HG02642 (cell line): ENCODE results near the gene LSM4.

Experiments
- ATAC-seq: cut with Tn5 transposase; IDR thresholded peaks from one replicate; pipeline ENCODE4 v1.9.1; 2021; ENCODE audit warnings: mild to moderate bottlenecking; ENCODE audit not compliant: unreplicated experiment, poor library complexity

LSM4 gene

GRCh38 chr19:18313398-18313797 is 9.5 kb downstream of the LSM4 start:
- ATAC-seq, result no peak

GRCh38 chr19:18312092-18312534 is 10.8 kb downstream of the LSM4 start:
- ATAC-seq, result no peak

- ATAC-seq, result no peak
Observed at GRCh38 chr19:18311502-18312091, 11.3 kb downstream of the LSM4 start.

GRCh38 chr19:18310966-18311365 is 11.9 kb downstream of the LSM4 start:
- ATAC-seq, result no peak

GRCh38 chr19:18310118-18310909 is 12.6 kb downstream of the LSM4 start:
- ATAC-seq, result no peak

DNA sequence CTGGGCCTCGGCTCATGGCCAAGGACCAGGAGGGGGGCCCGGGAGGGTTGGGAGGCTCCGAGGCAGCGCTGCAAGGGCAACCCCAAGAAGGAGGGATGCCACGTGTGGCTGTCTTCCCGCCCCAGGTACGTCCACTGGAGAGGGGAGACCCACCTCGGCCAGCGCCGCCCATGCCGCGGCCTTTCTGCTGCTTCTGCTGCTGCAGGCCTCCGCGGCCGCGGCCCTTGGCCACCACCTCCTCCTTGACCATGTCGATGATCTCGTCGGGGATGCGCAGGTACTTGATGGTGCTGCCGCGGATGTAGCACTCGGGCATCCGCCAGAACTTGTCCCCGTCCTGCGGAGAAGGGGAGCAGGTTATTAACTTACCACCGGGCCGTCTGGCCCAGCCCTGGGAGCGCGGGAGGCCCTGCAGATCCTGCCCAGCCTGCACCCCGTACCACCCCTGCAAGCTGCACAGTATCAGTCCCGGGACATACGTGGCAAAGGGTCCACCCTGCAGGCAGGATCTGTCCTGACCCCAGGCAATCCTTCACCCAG is 13.3 kb downstream of the LSM4 start:
- no peak for ATAC-seq

- no peak for ATAC-seq
Observed at GRCh38 chr19:18308948-18309325, 13.9 kb downstream of the LSM4 start.

DNA sequence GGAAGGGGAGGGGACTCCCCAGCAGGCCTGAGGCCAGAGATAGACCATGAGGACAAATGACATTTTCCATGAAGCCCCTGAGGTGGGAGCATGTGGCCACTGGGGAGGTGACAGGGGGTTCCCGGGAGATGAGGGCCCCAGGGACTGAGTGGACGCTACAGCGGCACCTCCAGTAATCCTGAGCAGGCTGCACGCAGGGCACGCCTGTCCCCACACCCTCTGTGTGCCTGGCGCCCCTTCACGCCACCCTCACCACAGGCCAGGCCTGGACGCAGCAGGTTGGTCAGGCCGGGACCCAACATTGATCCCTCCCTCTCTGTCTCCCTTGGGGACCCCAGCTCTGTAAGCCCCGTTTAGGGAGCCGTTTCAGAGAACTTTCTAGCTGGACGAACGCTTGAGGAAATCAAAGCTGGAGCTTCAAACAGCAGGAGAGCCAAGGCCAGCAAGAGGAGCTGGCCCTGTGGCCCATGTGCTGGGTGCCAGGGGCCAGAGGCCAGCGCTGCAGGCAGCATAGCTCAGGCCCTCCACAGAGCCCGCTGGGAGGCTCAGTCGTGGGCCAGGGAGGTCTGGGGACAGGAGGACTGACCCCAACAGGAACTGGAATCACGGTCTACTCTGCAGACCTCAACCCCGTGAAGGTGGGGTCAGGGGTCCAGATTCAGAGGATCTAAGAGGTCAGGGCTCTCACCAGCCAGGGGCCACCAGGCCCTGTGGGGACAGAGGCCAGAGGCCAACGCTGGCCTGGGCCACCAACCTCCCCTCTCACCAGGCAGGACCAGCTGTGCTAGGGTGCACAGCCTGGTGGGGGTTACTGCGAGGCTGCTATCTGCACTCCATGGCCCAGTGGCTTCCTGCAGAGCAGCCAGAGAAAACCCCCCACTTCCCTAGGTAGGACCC is 14.6 kb downstream of the LSM4 start:
- no peak for ATAC-seq

DNA sequence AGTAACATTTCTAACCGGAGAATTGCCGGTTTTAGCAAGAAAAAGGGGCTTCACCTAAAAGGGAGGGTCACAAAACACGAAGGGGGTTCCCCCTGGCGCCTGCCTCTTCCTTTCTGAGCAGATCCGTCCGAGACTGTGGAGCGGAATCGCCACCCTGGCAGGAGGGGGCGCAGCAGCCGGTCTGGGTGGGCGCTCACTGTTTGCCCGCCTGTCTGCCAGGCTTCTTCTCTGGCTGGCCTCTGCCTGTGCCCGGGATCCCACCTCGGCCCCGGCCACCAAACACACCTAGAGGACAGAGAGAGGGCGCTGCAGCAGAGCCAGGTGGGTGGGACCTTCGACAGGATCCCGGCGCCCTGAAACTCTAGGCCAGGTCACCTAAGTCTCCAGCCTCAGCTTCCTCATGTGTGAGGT is 15.6 kb downstream of the LSM4 start:
- no peak for ATAC-seq

GRCh38 chr19:18306888-18307260 is 16.0 kb downstream of the LSM4 start:
- ATAC-seq, result no peak

DNA sequence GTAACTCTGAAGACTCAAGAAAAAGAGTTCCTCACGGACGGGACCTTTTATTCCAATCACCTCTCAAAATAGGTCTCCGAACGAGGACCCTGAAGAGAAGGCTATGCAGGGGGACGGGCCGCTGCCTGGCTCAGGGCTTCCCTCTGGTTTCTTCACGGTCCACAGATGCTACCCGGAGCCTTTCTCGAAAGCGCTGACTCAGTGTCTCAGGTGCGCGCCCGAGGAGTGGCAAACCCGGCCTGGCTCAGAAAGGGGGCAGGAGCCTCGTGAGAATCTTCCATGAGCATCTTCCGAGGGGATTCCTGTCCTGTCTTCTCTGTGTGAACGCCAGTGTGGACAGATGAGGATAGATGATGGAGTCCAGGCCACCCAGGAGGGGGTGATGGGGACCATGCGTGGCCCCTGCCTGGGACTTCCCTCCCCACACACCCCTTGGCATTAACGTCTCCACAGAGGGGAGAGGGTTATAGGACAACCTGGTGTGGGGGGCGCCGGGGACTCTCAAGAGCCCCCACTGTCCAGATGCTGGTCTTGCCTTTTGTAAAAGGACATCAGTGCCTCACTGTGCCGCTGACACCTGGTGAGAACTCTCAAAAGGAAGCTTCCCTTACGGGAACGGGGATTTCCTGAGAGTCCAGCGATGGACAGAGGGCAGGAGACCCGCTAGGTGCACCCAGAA is 16.5 kb downstream of the LSM4 start:
- ATAC-seq, result no peak

- ATAC-seq, result peak; percentile 43
Observed at GRCh38 chr19:18304458-18305310, 18.2 kb downstream of the LSM4 start.

GRCh38 chr19:18304208-18304457 is 18.7 kb downstream of the LSM4 start:
- no peak for ATAC-seq

- ATAC-seq, result no peak
Observed at GRCh38 chr19:18301718-18302111, 21.2 kb downstream of the LSM4 start.

GRCh38 chr19:18300930-18301717 is 21.8 kb downstream of the LSM4 start:
- ATAC-seq, result no peak

DNA sequence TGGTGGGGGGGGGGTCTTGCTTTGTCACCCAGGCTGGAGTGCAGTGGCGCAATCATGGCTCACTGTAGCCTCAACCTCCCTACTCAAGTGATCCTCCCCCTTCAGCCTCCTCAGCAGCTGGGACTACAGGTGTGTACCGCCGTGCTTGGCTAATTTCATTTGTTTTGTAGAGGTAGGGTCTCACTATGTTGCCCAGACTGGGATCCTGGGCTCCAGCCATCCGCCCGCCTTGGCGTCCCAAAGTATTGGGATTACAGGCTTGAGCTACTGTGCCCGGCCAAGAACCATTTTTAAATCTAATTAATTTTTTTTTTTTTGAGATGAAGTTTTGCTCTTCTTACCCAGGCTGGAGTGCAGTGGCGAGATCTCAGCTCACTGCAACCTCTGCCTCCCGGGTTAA is 23.2 kb downstream of the LSM4 start:
- no peak for ATAC-seq

GRCh38 chr19:18298601-18299000 is 24.3 kb downstream of the LSM4 start:
- ATAC-seq, result no peak

- ATAC-seq, result no peak
Observed at GRCh38 chr19:18297308-18297707, 25.6 kb downstream of the LSM4 start.

- no peak for ATAC-seq
Observed at GRCh38 chr19:18295034-18295451, 27.8 kb downstream of the LSM4 start.
